SK-N-MC (cell line): ENCODE data around the gene EYA3.

Source experiments
- EZH2 ChIP-seq: fragments of 200-600 bp; sonication (generic); IDR thresholded peaks from one replicate; pipeline ENCODE4 v1.6.1; 2017; ENCODE audit warnings: antibody characterized with exemption
- POLR2AphosphoS5 ChIP-seq: IDR thresholded peaks from 2 replicates; pipeline ENCODE4 v1.6.1; 2012; ENCODE audit warnings: mild to moderate bottlenecking, low read depth, low read length, borderline replicate concordance

DNA sequence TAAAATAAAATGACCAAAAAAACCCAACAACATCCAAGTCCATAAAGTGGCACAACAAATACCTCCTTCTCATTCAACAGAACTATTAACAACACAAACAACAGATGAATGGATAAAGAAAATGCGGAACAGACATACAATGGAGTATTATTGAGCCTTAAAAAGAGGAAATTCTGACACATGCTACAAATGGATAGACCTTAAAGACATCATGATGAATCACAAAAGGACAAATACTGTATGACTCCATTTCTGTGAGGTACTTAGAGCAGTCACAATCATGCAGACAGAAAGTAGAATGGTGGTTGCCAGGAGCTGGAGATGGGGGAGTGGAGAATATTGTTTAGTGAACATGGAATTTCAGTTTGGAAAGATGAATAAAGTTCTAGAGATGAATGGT lies 42.6 kb downstream of the EYA3 start:
- TF ChIP-seq POLR2AphosphoS5, result no peak
- no peak for TF ChIP-seq EZH2
